ENCODE data around the gene CACNA1C.

CACNA1C gene

DNA sequence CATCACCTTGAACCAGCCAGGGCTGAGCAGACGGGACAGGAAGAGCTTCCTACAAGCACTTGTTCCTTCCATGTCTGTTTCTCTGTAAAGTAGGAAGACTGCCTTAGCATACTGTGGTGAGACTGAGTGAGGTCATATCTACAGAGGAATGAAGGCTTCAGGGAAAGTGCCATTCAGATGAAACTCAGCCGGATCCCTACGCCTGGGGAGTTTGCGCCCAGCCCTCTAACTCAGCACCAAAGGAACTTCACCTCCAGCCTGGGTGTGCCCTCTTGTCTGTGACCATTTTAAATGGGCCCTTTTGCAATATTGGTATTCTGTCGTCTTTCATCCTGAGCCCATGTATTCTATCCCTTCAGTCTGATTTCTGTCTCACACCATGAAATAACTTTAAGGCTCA lies 566.3 kb downstream of the CACNA1C start:
- no peak for DNase-seq (ENCODE audit: low read depth in 1 of 2, low spot score in 1 of 2)
- in situ Hi-C loops (cut with HindIII; ENCODE audit: low pct_unique_long_range_greater_than_20kb, low sequenced_read_pairs), result no loop called here
- no peak for TF ChIP-seq JUND (IDR thresholded peaks at IDR 0.05; ENCODE audit: low read depth)

DNA sequence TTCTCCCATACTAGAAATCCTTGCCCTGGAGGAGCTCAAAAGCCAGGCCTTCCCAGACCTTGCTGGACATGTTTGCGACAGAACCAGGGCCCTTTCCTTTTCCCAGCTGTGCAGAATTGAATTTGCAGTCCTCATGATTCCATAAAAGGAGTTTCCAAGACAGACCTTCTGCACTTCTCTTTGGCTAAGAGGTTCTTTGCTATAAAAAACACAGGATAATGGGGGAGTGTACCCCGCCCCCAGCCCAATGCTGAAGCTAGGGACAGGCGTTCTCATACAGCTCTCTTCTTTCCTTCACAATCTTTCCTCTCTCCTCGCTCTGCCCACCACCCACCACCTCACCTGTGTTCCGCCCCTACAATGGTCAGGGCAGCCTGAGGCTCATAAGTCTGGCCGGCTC lies 569.7 kb downstream of the CACNA1C start:
- in situ Hi-C loops (cut with HindIII; ENCODE audit: low pct_unique_long_range_greater_than_20kb, low sequenced_read_pairs), result no loop called here
- TF ChIP-seq JUND (IDR thresholded peaks at IDR 0.05; ENCODE audit: low read depth), result no peak
- no peak for DNase-seq (ENCODE audit: low read depth in 1 of 2, low spot score in 1 of 2)

DNA sequence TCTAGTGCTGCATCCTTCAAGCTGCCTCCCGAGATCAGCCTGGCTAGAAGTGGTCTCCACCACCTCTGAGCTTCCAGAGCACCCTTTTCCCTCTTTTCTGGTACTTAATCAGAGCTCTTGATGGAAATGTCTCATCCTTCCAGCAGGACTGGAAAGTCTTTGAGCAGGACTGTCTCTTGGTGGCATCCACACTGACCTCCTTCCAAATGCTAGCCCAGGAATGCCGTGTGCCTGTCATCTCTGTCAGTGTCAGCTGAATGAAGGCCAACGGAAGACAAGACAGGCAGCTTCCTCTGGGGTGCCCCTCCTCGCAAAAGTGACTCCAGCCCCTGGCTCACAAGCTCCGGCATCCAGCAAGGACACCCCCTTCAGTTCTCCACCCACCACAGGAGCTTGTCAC lies 570.7 kb downstream of the CACNA1C start:
- no peak for DNase-seq (ENCODE audit: low read depth in 1 of 2, low spot score in 1 of 2)
- no peak for TF ChIP-seq JUND (IDR thresholded peaks at IDR 0.05; ENCODE audit: low read depth)
- in situ Hi-C loops (cut with HindIII; ENCODE audit: low pct_unique_long_range_greater_than_20kb, low sequenced_read_pairs), result no loop called here

DNA sequence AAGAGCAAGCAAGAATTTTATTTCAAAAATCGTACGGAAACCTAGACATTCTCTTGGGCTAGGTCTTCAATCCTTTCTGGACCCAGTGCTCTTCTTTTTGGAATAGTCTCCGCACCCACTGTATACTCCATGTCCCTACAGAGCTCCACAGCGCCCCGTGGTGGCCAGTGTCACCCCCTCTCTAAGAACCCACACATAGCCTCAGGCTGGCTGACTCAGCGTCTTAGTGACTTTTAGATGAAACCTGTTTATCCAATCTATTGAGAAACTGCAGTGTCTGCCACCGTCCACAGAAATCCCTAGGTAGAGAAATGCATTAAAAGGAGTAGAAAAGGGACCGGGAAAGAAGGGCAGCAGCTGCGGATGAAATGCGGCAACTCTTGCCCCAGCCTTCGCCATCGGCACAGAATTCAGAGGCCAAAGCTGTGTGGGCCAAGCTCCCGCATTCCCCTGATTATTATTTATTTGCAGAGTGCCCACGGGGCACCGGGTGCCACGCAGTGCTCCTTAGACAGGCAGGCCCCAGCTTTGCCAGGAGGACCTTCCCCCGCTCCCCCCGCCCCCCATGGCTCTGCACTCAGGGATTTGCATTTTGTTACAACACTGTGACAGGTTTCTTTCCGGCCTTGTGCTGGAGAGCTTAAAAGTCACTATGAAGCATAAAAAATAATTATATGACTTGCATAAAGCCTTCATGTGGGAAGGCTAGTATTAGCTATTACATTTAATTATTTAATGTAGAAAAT lies 571.9 kb downstream of the CACNA1C start:
- TF ChIP-seq JUND (IDR thresholded peaks at IDR 0.05; ENCODE audit: low read depth), result no peak; the same call in 1 of the 2 replicates
- DNase-seq (ENCODE audit: low read depth in 1 of 2, low spot score in 1 of 2), result peak; percentile 27 to 94
- in situ Hi-C loops (cut with HindIII; ENCODE audit: low pct_unique_long_range_greater_than_20kb, low sequenced_read_pairs), result no loop called here

DNA sequence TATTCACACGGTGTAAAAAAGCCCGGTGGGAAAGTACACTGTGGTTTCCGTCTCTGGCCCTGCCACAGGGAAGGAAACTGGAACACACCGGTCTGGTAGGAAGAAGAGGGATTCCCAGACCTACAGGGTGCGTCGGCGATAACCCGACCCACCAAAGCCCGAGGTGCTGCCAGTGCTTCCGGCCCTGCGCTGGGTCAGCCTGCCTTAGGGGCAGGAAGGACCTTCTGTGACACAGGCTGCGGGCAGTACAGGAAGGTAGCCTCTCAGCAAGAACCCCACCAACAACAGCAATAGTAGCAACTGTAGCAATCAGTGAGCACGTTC lies 572.5 kb downstream of the CACNA1C start:
- TF ChIP-seq JUND (IDR thresholded peaks at IDR 0.05; ENCODE audit: low read depth), result no peak
- DNase-seq (ENCODE audit: low read depth in 1 of 2, low spot score in 1 of 2), result no peak
- in situ Hi-C loops (cut with HindIII; ENCODE audit: low pct_unique_long_range_greater_than_20kb, low sequenced_read_pairs), result no loop called here

DNA sequence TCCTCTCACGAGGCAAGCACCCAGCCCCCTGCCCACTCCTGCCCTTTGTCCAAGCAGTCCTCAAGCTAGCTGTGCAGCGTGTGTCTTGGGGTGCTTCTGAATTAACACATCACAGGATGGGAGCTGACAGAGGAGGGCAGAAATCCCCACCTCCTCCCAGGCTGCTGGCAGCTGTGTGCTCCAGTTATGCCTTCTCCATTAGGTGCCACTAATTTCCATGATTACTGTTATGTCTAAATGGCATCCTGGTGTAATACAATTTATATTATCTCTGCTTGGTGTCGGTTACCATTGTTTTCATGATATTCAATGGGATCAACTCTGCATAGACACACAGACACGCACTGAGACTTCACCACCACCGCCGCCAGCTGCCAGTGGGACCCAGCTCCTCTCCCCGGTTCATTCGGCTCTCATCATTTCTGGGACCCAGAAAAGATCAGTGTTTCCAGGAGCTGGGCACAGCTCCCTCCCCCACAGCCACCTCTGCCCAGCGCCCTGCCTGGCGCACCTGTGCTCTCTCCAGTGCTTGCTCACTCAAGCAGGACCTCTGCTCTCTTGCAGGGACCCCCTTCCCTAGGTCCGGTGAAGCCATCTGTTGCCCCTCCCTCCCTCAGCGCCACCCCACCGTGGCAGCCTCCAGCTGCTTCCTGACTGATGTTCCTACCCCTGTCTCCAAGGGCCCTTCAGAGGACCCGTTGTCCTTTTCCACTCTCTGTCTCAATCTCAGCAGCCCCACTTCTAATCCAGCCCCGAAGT lies 574.5 kb downstream of the CACNA1C start:
- no peak for TF ChIP-seq JUND (IDR thresholded peaks at IDR 0.05; ENCODE audit: low read depth)
- DNase-seq (ENCODE audit: low read depth in 1 of 2, low spot score in 1 of 2), result no peak
- in situ Hi-C loops (cut with HindIII; ENCODE audit: low pct_unique_long_range_greater_than_20kb, low sequenced_read_pairs), result no loop called here

DNA sequence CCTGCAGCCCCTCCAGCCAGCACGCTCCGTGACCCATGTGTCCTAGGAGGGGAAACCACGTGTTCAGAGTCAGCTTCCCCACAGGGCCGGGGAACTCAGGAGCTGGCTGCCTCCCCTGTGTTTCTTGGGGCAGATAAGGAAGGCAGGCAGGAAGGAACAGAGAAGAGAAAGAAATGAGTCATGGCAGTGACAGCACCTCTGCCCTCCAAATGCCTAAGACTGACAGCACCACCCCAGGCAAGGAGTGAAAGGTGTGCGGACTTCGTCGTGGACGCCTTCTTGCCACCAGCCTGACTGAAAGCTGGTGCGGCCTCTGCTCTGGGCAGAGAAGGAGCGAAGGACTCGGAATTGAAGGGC lies 575.0 kb downstream of the CACNA1C start:
- DNase-seq (ENCODE audit: low read depth in 1 of 2, low spot score in 1 of 2), result no peak
- no peak for TF ChIP-seq JUND (IDR thresholded peaks at IDR 0.05; ENCODE audit: low read depth)
- in situ Hi-C loops (cut with HindIII; ENCODE audit: low pct_unique_long_range_greater_than_20kb, low sequenced_read_pairs), result no loop called here

DNA sequence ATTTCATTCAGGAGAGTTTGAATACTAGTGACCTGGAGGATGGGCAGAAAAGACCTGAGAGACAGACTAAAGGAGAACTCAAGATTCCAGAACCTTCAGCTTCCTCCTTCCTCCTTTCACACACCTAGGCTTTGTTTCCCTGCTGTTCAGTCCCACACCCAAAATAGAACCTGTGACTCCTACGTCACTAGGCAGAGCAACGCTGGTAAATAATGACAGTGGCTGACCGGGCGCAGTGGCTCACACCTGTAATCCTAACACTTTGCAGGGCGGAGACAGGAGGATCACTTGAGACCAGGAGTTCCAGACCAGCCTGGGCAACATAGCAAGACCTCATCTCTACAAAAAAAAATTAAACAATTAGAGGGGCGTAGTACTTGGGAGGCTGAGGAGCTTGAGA lies 575.6 kb downstream of the CACNA1C start:
- in situ Hi-C loops (cut with HindIII; ENCODE audit: low pct_unique_long_range_greater_than_20kb, low sequenced_read_pairs), result no loop called here
- TF ChIP-seq JUND (IDR thresholded peaks at IDR 0.05; ENCODE audit: low read depth), result no peak
- DNase-seq (ENCODE audit: low read depth in 1 of 2, low spot score in 1 of 2), result no peak

DNA sequence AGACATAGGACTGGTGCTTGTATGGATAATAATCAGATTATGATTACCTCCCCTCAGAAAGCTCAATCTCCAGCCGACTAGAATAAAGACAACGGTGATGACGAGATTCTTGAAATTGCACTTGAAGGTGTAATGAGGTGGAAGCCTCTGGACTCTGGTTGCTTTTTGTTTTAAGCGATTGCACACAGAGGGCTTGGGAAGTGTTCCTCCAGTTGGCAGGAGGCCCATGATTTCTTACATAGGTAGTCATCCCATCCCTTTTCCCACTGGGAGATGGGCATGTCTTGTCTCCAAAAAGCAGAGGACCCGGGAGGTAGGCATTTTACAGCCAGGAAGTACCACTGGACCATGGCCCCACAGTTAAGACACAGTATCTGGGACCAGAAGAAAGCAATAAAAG lies 576.3 kb downstream of the CACNA1C start:
- DNase-seq (ENCODE audit: low read depth in 1 of 2, low spot score in 1 of 2), result no peak
- in situ Hi-C loops (cut with HindIII; ENCODE audit: low pct_unique_long_range_greater_than_20kb, low sequenced_read_pairs), result no loop called here

DNA sequence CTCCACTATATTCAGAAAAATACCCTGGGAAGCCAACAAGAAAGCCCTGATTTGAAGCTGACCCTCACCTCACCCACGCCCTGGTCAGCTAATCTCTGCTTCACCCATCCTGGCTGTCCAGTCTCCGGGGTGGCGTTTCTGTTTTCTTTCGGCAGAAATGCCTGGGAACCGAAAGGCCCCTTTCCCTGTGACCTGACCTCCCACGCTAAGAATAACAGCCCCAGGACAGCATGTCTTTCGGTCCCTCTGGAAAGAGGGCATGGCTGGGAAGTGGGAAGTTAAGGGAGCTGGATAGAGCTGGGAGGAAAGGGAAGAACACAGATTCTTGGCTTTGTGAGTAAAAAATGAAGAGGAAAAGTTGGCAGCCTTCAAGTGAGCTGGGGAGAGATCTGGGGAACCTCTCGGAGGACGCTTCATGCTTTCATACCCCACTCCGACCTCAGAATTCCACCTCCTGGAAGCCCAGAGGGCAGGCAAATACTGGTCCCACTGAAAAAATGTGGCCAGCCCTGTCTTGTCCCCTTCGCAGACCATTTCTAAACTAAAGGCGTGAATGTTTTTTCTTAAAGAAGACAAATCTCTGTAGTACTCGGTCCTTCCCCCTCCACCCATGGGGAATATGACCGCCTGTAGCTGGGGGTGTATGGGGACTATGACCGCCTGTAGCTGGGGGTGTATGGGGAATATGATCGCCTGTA lies 579.0 kb downstream of the CACNA1C start:
- in situ Hi-C loops (cut with HindIII; ENCODE audit: low pct_unique_long_range_greater_than_20kb, low sequenced_read_pairs), result no loop called here
- no peak for TF ChIP-seq JUND (IDR thresholded peaks at IDR 0.05; ENCODE audit: low read depth)
- DNase-seq (ENCODE audit: low read depth in 1 of 2, low spot score in 1 of 2), result peak in 1 of 2 experiments; percentile 46

More for the DNA sequence above, 576.3 kb downstream of the CACNA1C start:
- no peak for TF ChIP-seq JUND (IDR thresholded peaks at IDR 0.05; ENCODE audit: low read depth)

DNA sequence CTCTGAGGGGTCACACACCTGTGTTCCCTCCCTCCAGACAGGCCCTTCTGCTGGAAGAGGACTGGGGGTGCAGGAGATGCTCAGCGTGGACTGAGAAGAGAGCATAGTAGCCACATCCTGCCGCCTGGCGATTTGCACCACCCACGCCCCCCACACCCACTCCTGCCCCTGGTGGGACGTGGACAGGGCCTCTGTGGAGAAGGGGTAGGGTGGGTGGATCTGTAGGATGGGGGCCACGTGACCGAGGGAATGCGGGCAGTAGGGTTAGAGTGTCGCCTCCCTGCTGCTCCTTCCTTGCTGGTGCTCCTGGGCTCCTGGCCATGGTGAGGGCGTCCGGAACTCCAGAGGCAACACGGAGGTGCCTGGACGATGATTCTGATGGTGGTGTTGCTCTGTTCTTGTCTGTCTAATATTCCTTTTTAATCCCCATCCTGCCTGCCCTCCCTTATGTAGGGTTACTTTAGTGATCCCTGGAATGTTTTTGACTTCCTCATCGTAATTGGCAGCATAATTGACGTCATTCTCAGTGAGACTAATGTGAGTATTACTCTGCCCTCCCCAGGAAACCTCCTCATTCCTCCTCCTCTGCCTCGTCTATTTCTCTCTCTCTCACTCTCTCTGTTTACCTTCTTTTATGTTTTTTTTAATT lies 580.5 kb downstream of the CACNA1C start:
- TF ChIP-seq JUND (IDR thresholded peaks at IDR 0.05; ENCODE audit: low read depth), result no peak
- in situ Hi-C loops (cut with HindIII; ENCODE audit: low pct_unique_long_range_greater_than_20kb, low sequenced_read_pairs), result no loop called here
- DNase-seq (ENCODE audit: low read depth in 1 of 2, low spot score in 1 of 2), result no peak

DNA sequence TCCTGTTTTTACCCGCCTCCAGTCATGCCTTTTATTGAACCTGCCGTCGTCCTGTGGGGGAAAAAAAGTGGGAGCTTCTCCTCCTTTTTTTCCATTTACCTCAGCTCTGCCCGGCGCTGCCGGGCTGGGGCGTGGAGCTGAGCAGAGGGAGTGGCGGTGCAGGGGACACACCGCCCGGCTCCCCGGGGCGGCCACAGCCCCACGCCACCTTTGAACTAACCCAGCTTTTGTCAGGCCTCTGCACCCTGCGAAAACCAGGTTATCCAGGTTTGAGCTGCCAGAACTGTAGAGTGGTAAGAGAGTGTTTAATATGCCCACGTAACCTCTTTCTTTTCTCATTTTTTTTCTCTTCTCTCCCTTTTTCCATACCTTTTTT lies 581.0 kb downstream of the CACNA1C start:
- no peak for DNase-seq (ENCODE audit: low read depth in 1 of 2, low spot score in 1 of 2)
- in situ Hi-C loops (cut with HindIII; ENCODE audit: low pct_unique_long_range_greater_than_20kb, low sequenced_read_pairs), result no loop called here
- no peak for TF ChIP-seq JUND (IDR thresholded peaks at IDR 0.05; ENCODE audit: low read depth)

DNA sequence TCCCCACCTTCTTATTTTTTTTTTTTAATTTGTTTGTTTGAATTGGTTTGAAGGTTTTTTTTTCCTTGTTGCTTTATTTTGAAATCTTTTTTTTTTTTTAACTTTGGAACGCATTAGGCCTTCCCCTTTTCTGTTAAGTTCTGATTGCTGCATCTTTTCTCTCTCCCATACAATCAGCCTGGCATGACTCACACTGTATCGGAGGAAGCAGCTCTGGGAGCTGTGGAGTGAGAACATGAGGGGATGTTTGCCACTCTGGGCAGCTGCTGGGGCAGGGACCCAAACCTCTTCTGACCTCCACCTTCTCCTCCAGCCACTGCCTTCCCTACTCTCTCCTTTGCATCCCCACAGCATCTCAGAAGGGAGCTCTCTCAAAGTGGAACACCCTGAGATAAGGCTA lies 581.7 kb downstream of the CACNA1C start:
- in situ Hi-C loops (cut with HindIII; ENCODE audit: low pct_unique_long_range_greater_than_20kb, low sequenced_read_pairs), result no loop called here
- no peak for TF ChIP-seq JUND (IDR thresholded peaks at IDR 0.05; ENCODE audit: low read depth)
- DNase-seq (ENCODE audit: low read depth in 1 of 2, low spot score in 1 of 2), result no peak
